NCI-H69 (cell line): ENCODE results near the gene CDKN1B.
A peak's percentile ranks its signal among the peaks of the same experiment; 100 is the strongest.

Experiments used
- DNase-seq: peaks from one replicate; lab custom pipeline; 2025; lab: John Stamatoyannopoulos, UW

CDKN1B gene

DNA sequence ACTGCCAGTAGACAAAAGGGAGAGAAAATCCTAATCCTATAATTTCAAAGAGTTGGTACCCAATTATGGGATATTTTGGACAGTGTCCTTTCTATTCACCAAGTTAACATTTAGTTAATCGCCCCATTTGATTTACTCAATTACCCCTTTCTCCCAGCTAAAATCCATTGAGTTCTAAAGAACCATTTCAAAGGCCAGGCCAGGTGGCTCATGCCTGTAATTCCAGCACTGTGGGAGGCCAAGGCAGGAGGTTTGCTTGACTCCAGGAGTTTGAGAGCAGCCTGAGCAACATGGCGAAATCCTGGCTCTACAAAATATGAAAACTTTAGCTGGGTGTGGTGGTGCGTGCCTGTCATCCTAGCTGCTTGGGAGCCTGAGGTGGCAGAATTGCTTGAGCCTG is 15.7 kb upstream of the CDKN1B start:
- peak; percentile 45 for DNase-seq

DNA sequence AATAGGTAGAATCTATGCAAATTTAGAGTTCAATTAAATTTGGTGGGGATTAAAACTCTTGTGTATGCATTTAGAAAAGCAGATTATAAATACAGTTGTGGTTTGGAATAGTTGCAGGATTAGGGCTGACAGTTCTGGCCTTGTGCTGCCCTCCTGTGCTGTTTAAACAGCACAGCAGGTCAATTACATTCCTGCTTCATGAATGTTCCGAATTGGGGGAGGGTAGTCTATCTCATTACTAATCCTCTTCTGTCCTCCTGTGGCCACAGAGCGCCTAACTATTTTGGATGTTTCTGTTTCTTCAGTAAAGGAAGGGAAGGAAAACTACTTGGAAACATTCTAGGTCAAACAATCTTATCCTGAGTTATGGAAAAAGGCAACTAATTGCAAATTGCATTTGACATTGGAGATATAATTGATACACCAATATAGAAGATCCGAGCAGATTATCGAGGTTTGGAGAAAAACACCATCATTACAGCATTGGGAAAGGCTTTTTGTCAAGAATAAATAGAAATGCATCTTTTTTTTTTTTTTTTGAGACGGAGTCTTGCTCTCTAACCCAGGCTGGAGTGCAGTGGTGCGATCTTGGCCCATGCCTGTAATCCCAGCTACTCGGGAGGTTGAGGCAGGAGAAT is 12.5 kb upstream of the CDKN1B start:
- DNase-seq = peak; percentile 88

DNA sequence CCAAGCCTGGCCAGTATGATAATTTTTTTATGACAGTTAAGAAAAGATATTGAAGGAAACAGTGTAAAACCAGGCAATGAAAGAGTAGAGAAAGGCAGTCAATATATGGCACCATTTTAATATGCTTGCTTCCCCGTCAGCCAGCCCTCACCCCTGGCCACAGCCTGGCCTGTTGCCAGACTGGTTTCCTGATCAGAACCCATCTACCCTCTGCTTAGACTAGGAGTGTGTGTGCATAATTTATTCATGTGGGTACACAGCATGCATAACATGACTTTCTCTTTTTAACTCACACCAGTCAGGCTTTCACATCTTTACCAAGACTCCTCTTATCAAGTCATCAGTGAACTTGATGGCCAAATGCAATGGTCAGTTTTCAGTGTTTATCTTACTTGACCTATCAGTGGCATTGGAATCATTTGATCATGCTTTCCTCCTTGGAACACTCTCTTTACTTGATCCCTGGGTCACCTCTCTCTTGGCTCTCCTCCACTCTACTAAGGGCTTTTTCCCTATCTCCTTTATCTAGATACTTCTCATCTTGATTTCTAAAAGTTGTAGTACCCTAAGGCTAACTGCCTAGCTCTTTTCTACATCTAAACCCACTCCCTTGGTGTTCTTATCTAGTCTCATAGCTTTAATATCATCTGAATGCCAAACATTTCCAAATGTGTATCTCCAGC is 11.2 kb upstream of the CDKN1B start:
- peak; percentile 23 for DNase-seq

DNA sequence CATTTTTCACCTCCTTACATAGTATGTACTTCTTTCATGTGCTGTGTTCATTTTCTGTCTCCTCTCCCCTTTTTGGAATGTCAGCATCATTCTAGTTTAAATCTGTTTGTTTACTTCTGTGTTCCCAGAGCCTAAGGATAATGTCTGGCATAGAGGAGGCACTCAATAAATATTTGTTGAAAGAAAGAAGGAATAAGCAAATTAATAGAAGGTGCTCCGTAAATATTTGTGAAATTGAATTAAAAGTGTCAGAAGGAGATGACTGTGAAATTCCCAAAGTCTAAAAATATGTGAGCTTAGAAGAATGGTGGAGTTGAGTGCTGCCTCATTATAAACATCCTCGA is 3.3 kb upstream of the CDKN1B start:
- no peak for DNase-seq

- DNase-seq = peak; percentile 70
Measured at GRCh38 chr12:12714276-12715021, 2.7 kb upstream of the CDKN1B start.

DNA sequence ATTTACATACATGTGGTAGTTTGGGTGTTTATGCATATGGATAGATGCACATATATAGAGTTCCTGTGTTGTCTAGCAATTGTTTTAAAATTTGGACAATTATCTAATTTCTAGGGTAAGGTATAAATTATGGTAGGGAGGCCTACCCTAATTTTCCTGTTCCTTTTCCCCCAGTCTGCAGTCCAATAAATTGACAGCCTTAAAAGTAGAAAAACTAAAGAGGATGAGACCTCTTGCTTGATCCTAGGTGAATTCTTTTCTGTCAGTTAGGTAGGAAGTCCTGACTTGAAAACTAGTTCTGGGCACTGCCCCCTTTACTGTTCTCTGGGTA is 2.1 kb upstream of the CDKN1B start:
- peak; percentile 42 for DNase-seq

- DNase-seq = peak; percentile 57
Measured at GRCh38 chr12:12715459-12716150, 1.6 kb upstream of the CDKN1B start.

DNA sequence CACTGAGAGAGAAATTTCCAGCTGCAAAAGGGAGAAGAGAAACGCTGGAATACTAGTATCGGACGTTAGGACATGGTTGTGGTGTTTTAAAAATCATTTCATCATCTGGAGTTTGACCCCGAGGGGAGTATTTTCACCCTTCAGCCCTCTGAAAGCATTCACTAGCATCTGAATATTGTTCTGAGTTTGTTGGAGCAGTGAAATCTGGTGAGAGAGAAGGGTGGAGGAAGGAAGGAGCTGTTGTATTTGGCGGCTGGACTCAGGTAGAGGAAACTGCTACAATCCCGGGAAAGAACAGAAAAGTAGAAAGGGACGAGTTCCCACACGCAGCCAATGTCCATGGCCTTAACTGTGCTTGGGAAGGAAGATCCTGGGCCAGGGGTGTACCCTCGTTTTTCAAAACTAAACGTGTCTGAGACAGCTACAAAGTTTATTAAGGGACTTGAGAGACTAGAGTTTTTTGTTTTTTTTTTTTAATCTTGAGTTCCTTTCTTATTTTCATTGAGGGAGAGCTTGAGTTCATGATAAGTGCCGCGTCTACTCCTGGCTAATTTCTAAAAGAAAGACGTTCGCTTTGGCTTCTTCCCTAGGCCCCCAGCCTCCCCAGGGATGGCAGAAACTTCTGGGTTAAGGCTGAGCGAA is 896 bp upstream of the CDKN1B start:
- DNase-seq = peak; percentile 56

- peak; percentile 58 for DNase-seq
Measured at GRCh38 chr12:12717586-12718380, 615 bp downstream of the CDKN1B start.

GRCh38 chr12:12718381-12718759 is 1.2 kb downstream of the CDKN1B start:
- DNase-seq = peak; percentile 51

DNA sequence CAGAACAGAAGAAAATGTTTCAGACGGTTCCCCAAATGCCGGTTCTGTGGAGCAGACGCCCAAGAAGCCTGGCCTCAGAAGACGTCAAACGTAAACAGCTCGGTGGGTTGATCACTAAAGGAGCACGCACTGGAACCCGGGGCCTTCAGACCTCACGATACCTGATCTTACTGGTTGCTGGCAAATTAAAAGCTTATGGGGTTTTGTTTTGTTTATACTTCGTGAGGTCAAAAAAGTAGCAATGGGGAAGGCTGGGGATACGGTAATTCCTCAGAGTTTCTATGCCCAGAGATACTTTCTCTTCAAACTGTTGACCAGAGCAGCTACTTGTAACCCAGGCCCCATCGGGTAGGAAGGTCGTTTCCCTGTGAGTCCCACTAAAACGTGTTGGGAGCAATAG is 1.7 kb downstream of the CDKN1B start:
- DNase-seq = peak; percentile 56

GRCh38 chr12:12719496-12719895 is 2.3 kb downstream of the CDKN1B start:
- DNase-seq = peak; percentile 35

DNA sequence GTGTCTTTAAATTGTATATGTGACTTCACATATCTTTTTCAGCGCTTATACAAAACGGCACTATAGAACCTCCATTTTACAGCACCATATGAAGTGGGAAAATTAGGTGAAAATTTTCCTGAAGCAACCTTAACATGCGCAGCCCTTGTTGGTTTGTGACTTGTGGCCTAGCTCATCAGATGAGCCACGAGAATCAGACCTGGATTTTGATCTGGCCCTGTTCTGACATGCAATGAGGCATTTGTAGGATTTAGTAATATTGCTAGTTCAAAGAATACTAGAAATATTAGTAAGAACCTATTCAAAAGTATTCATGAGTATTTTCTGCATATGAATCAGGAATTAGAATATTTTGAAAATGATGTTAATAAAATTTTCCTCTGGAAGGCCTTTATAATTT is 2.9 kb downstream of the CDKN1B start:
- DNase-seq = peak; percentile 20

GRCh38 chr12:12720672-12721161 is 3.5 kb downstream of the CDKN1B start:
- peak; percentile 36 for DNase-seq

- DNase-seq = peak; percentile 72
Measured at GRCh38 chr12:12721176-12721751, 4.1 kb downstream of the CDKN1B start.

DNA sequence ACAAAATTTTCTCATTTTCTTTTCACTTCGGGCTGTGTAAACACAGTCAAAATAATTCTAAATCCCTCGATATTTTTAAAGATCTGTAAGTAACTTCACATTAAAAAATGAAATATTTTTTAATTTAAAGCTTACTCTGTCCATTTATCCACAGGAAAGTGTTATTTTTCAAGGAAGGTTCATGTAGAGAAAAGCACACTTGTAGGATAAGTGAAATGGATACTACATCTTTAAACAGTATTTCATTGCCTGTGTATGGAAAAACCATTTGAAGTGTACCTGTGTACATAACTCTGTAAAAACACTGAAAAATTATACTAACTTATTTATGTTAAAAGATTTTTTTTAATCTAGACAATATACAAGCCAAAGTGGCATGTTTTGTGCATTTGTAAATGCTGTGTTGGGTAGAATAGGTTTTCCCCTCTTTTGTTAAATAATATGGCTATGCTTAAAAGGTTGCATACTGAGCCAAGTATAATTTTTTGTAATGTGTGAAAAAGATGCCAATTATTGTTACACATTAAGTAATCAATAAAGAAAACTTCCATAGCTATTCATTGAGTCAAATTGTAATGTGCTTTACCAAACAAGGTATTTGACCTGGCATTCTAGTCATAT is 4.8 kb downstream of the CDKN1B start:
- DNase-seq = no peak

DNA sequence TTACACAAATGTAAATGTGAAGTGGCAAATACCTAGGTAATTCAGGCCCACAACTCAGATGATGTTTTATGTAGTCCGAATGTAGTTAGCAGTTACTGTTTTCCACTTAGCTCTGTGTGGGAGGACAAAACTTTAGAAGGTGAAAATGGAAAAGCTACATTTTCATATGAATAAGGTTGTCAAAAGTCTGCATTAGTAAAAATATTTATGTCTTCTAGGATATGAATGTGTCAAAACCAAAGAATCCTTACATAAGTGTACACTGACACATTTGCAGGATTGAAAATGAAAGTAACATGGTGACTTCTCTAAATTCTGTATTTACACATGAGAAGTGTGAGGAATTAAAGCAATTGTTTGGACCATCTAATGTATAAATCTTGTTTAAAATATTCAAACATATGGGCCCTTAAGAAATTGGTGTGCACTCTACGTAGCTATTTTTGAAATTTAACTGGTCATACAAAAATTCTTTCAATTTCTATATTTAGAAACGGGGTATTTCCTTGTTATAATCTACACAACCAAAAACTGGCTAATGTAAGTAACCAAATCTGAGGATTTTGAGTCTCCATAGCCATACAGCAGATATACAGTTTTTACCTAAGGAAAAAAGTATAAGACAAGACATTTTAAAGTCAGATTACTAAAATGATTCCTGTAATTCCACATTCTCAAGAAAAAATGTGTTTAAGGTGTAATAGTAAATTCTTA is 5.4 kb downstream of the CDKN1B start:
- DNase-seq = peak; percentile 42

- peak; percentile 31 for DNase-seq
Measured at GRCh38 chr12:12723149-12723680, 6.0 kb downstream of the CDKN1B start.

- DNase-seq = peak; percentile 58
Measured at GRCh38 chr12:12723681-12724420, 6.7 kb downstream of the CDKN1B start.
